Right atrium auricular region (tissue), 2 donors: ENCODE measurements around the gene MIPOL1. TPM values are rescaled to one million over a fixed set of nuclear protein-coding genes. Genes with fewer than 3 reads are reported as not detected.
"Not testable (repeated sequence)": the region's sequence is repeated elsewhere in the genome, so short reads cannot be mapped to it uniquely, and the experiment has no call there.

Experiments used
- DNase-seq: peaks from one replicate; pipeline ENCODE4 v3.0.0-alpha.2; 2019; ENCODE audit warnings: low spot score
- H3K27ac ChIP-seq, 2 donors: fragments of 200-600 bp; sonication (generic); 1 replicate in 1 of 2; 2 replicates in 1 of 2; pipeline ENCODE4 v1.5.1; 2016 to 2019
- H3K27me3 ChIP-seq, 2 donors: fragments of 200-600 bp; sonication (generic); one replicate each; pipeline versions ENCODE4 v1.5.1 to v1.6.0; 2017 to 2019
- H3K36me3 ChIP-seq: fragments of 200-600 bp; sonication (generic); one replicate; pipeline ENCODE4 v1.5.1; 2016
- H3K4me1 ChIP-seq, 2 donors: fragments of 200-600 bp; sonication (generic); one replicate each; pipeline versions ENCODE4 v1.5.1 to v1.6.0; 2017 to 2019
- H3K4me3 ChIP-seq, 2 donors: fragments of 200-600 bp; sonication (generic); 1 replicate in 1 of 2; 2 replicates in 1 of 2; pipeline ENCODE4 v1.5.1; 2017 to 2019; ENCODE audit warnings: mild to moderate bottlenecking in 1 of 2, moderate library complexity in 1 of 2
- H3K9me3 ChIP-seq, 2 donors: fragments of 200-600 bp; sonication (generic); one replicate each; pipeline ENCODE4 v1.5.1; 2019
- CTCF ChIP-seq, 2 donors: fragments of 200-600 bp; sonication (generic); IDR thresholded peaks; one replicate each; pipeline ENCODE4 v1.5.1; 2019; ENCODE audit warnings: antibody characterized with exemption in 2 of 2
- total RNA-seq, 2 donors: library from RNA; depleted of rRNA; stranded (reverse); fragments of >200 nt; gene quantifications; one replicate each; pipeline ENCODE4 v1.1.0, GENCODE V29; 2016

MIPOL1 gene
- total RNA-seq, 2 donors from 2014 or later, result 4.9 to 6.2 TPM

- Histone ChIP-seq H3K27ac (no peak overlapping the region), H3K4me3 (no peak overlapping the region), H3K4me1 (no peaks in the 10 kb centered on the region), H3K27me3 (no peaks in the 10 kb centered on the region), H3K9me3 (peaks cover 0 to 16% of the 10 kb centered on the region in 2 donors), H3K36me3 (no peaks in the 10 kb centered on the region)
- TF ChIP-seq CTCF (IDR thresholded peaks at IDR 0.05), result no peak
- no peak for DNase-seq
Measured at GRCh38 chr14:37553935-37554550, 356.3 kb downstream of the MIPOL1 start.

- peaks cover 0 to 16% of the 10 kb centered on the region in 2 donors for H3K9me3 ChIP-seq
- not testable (repeated sequence) for H3K36me3 ChIP-seq, H3K4me1 ChIP-seq, DNase-seq, H3K27ac ChIP-seq, H3K27me3 ChIP-seq, H3K4me3 ChIP-seq
Measured at GRCh38 chr14:37555596-37555995, 357.9 kb downstream of the MIPOL1 start.

GRCh38 chr14:37558740-37559139 is 361.0 kb downstream of the MIPOL1 start:
- no peaks in the 10 kb centered on the region for H3K27me3 ChIP-seq
- H3K9me3 ChIP-seq, result no peaks in the 10 kb centered on the region
- H3K27ac ChIP-seq, result no peak overlapping the region
- DNase-seq, result no peak
- H3K4me1 ChIP-seq, result no peaks in the 10 kb centered on the region
- no peak for TF ChIP-seq CTCF (IDR thresholded peaks at IDR 0.05)
- H3K4me3 ChIP-seq, result no peak overlapping the region
- H3K36me3 ChIP-seq, result no peaks in the 10 kb centered on the region

- no peak for TF ChIP-seq CTCF (IDR thresholded peaks at IDR 0.05)
- no peaks in the 10 kb centered on the region for H3K36me3 ChIP-seq
- no peaks in the 10 kb centered on the region for H3K9me3 ChIP-seq
- H3K27me3 ChIP-seq, result no peaks in the 10 kb centered on the region
- no peak overlapping the region for H3K27ac ChIP-seq
- DNase-seq, result no peak
- no peaks in the 10 kb centered on the region for H3K4me1 ChIP-seq
- no peak overlapping the region for H3K4me3 ChIP-seq
Measured at GRCh38 chr14:37559386-37559785, 361.6 kb downstream of the MIPOL1 start.

GRCh38 chr14:37563189-37563588 is 365.5 kb downstream of the MIPOL1 start:
- H3K27me3 ChIP-seq, result no peaks in the 10 kb centered on the region
- H3K9me3 ChIP-seq, result no peaks in the 10 kb centered on the region
- H3K27ac ChIP-seq, result no peak overlapping the region
- no peaks in the 10 kb centered on the region for H3K4me1 ChIP-seq
- no peak for DNase-seq
- H3K4me3 ChIP-seq, result no peak overlapping the region
- H3K36me3 ChIP-seq, result no peaks in the 10 kb centered on the region
- TF ChIP-seq CTCF (IDR thresholded peaks at IDR 0.05), result no peak

- Histone ChIP-seq H3K27ac (no peak overlapping the region), H3K4me1 (no peaks in the 10 kb centered on the region)
- TF ChIP-seq CTCF (IDR thresholded peaks at IDR 0.05), result no peak
Measured at GRCh38 chr14:37565550-37565949, 367.8 kb downstream of the MIPOL1 start.

More at GRCh38 chr14:37565550-37565949, 367.8 kb downstream of the MIPOL1 start:
- Histone ChIP-seq H3K36me3 (no peaks in the 10 kb centered on the region), H3K27me3 (no peaks in the 10 kb centered on the region), H3K9me3 (no peaks in the 10 kb centered on the region), H3K4me3 (no peak overlapping the region)
- no peak for DNase-seq
